ENCODE results near the gene SLC30A3. TPM values are rescaled to one million over a fixed set of nuclear protein-coding genes. Genes with fewer than 3 reads are reported as not detected.

SLC30A3 gene
- total RNA-seq (2012; rRNA removed) = under 0.01 TPM in 1 of 2 replicates, not detected in the other
- polyA plus RNA-seq (2012; rRNA removed) = 0.15 and 0.17 TPM in 2 replicates
- polyA plus RNA-seq (2012; cell fraction: cytosol; rRNA removed) = 0.14 TPM in 1 of 2 replicates, not detected in the other
- polyA plus RNA-seq (2012; cell fraction: nucleus; rRNA removed; ENCODE audit: low replicate concordance) = 0.34 and 0.49 TPM in 2 replicates
- Bru-seq, nascent RNA = not detected
- percentile 8 among the genes with signal in this experiment for BruChase-seq, experiment 1, labeled RNA remaining after a 6-hour chase
- BruChase-seq, experiment 2, labeled RNA remaining after a 2-hour chase = percentile 11 among the genes with signal in this experiment
- long read RNA-seq = 0 reads

- no peak within 1 kb of the TSS for H3K14ac ChIP-seq (replicated peaks; ENCODE audit: low read depth, low read length)
- no peak within 1 kb of the TSS for H4K8ac ChIP-seq (ENCODE audit: low read depth in 2 of 2, low read length in 2 of 2)
- no peak for DNase-seq
- no peak within 1 kb of the TSS for H4K5ac ChIP-seq (ENCODE audit: low read depth, low read length)
- H3K79me1 ChIP-seq (ENCODE audit: low read depth in 1 of 2, low read length in 2 of 2) = no peaks in the 10 kb centered on the region
- H3K56ac ChIP-seq (ENCODE audit: extremely low read depth, insufficient read depth, low read length) = no peak within 1 kb of the TSS
- CTCF ChIA-PET = interaction anchor here (1.0 to 2.8 kb wide), 3 partner anchors 20 to 41 kb away, joined by 3 to 8 read pairs (median 4); partner anchors contain the start of gene TRIM54
- H4K91ac ChIP-seq (ENCODE audit: insufficient read depth, low read depth, low read length) = no peak within 1 kb of the TSS
- H3K9me3 ChIP-seq (ENCODE audit: control insufficient read depth, insufficient read depth, low read length) = no peaks in the 10 kb centered on the region; the same call in 1 of the 2 replicates
- BruUV-seq (replicated peaks) = no TSS peak
- no peak within 1 kb of the TSS; the same call in 1 of the 2 replicates for H3K4me3 ChIP-seq (ENCODE audit: insufficient read depth, low read depth, low read length)
- dilution Hi-C loops (cut with HindIII; ENCODE audit: low sequenced_read_pairs, unreplicated experiment) = no loop called here
- 1% methylated on average over 37 of the region's 96 CpGs; no CpG with 5 or more reads in 1 of the 2 experiments for WGBS, 2 experiments (ENCODE audit: extremely low coverage in 2 of 2, insufficient read length in 1 of 2)
- H2BK120ac ChIP-seq (ENCODE audit: low read depth, low read length) = no peak within 1 kb of the TSS
- H2BK15ac ChIP-seq (ENCODE audit: low read depth, low read length) = no peak within 1 kb of the TSS
- H2AFZ ChIP-seq (replicated peaks; ENCODE audit: low read length, poor library complexity) = peak within 1 kb of the TSS; percentile 92
- H3K18ac ChIP-seq (ENCODE audit: low read depth, low read length) = no peak within 1 kb of the TSS
- H4K20me1 ChIP-seq (ENCODE audit: insufficient read depth, low read length) = no peaks in the 10 kb centered on the region
- H3K4me1 ChIP-seq (ENCODE audit: control insufficient read depth, insufficient read depth, low read length) = peaks cover 4% of the 10 kb centered on the region; the same call in 1 of the 2 replicates
- H3K23ac ChIP-seq (ENCODE audit: low read depth, low read length) = peak within 1 kb of the TSS; percentile 77
- peaks cover 84% of the 10 kb centered on the region for H3K27me3 ChIP-seq (ENCODE audit: control insufficient read depth, insufficient read depth, low read length)
- peak; percentile 81 for ATAC-seq (ENCODE audit: low read depth)
- TF ChIP-seq MAZ (IDR thresholded peaks at IDR 0.05; ENCODE audit: borderline replicate concordance, low read depth, low read length) (0 out of 2 replicates have a peak, but pooled peaks have one; percentile 13), CEBPB (IDR thresholded peaks at IDR 0.05; ENCODE audit: low read depth, low read length) (no peak)
- POLR2A ChIA-PET (ENCODE audit: unreplicated experiment) = no interaction called here
- H2AK9ac ChIP-seq (replicated peaks; ENCODE audit: low read depth, low read length, poor library complexity) = no peak within 1 kb of the TSS
- intact Hi-C loops (cut with micrococcal nuclease) = no loop called here
- H3K27ac ChIP-seq (ENCODE audit: insufficient read depth, low read length) = no peak within 1 kb of the TSS
- in situ Hi-C loops (cut with MboI; ENCODE audit: low sequenced_read_pairs) = no loop called here
- no peaks in the 10 kb centered on the region; the same call in 1 of the 2 replicates for H3K9me1 ChIP-seq (ENCODE audit: insufficient read depth, low read length)
- no peak within 1 kb of the TSS for H2BK5ac ChIP-seq (ENCODE audit: low read depth, low read length, poor library complexity, severe bottlenecking)
- peak within 1 kb of the TSS; percentile 54; the same call in 1 of the 2 replicates for H3K4me2 ChIP-seq (ENCODE audit: low read depth, low read length)
- H3K9ac ChIP-seq (ENCODE audit: low read depth, low read length) = no peak within 1 kb of the TSS
- H3K36me3 ChIP-seq (ENCODE audit: control insufficient read depth, insufficient read depth, low read length) = no peaks in the 10 kb centered on the region
- H3K4ac ChIP-seq (ENCODE audit: low read depth, low read length) = no peak within 1 kb of the TSS
- H2BK20ac ChIP-seq (ENCODE audit: low read depth, low read length) = no peak within 1 kb of the TSS
- H2AK5ac ChIP-seq (ENCODE audit: low read depth, low read length) = no peak within 1 kb of the TSS
Observed at GRCh38 chr2:27262379-27263286, at the start of gene SLC30A3. TSS of gene SLC30A3 (minus strand) at chr2:27263047. CDS start at chr2:27262906, 141 bp downstream.

All from IMR-90 (cell line).